Endodermal cell (in vitro differentiated cells): ENCODE measurements around the gene PNMA1. TPM values are rescaled to one million over a fixed set of nuclear protein-coding genes. Genes with fewer than 3 reads are reported as not detected.

Source experiments
- DNase-seq: peaks from one replicate; pipeline ENCODE4 v3.0.0-alpha.2; 2017
- H3K27ac ChIP-seq: 2 replicates; pipeline ENCODE4 v1.5.1; 2013; ENCODE audit warnings: mild to moderate bottlenecking, low read depth, low read length, moderate library complexity
- H3K27me3 ChIP-seq: 2 replicates; pipeline ENCODE4 v1.6.1; 2013; ENCODE audit warnings: mild to moderate bottlenecking, low read length, moderate library complexity; ENCODE audit not compliant: insufficient read depth, control insufficient read depth, poor library complexity, severe bottlenecking
- H3K36me3 ChIP-seq: 2 replicates; pipeline ENCODE4 v1.7.0; 2013; ENCODE audit warnings: mild to moderate bottlenecking, low read length, moderate library complexity; ENCODE audit not compliant: control insufficient read depth, insufficient read depth
- H3K4me1 ChIP-seq: one replicate; pipeline ENCODE4 v1.7.0; 2013; ENCODE audit warnings: low read length; ENCODE audit not compliant: control insufficient read depth, insufficient read depth
- H3K4me3 ChIP-seq: 2 replicates; pipeline ENCODE4 v1.5.1; 2013; ENCODE audit warnings: mild to moderate bottlenecking, low read length, moderate library complexity
- H3K9ac ChIP-seq: 2 replicates; pipeline ENCODE4 v1.6.1; 2013; ENCODE audit warnings: mild to moderate bottlenecking, low read length, moderate library complexity; ENCODE audit not compliant: poor library complexity, severe bottlenecking; ENCODE audit errors: extremely low read depth
- H3K9me3 ChIP-seq: 2 replicates; pipeline ENCODE4 v1.6.1; 2013; ENCODE audit warnings: mild to moderate bottlenecking, low read length, moderate library complexity; ENCODE audit not compliant: control insufficient read depth
- H3K27ac Mint-ChIP-seq: 2 replicates; pipeline ENCODE4 v1.8.0; 2020; ENCODE audit warnings: mixed read lengths
- H3K27me3 Mint-ChIP-seq: 2 replicates; pipeline ENCODE4 v1.8.0; 2021; ENCODE audit warnings: mild to moderate bottlenecking, mixed read lengths; ENCODE audit not compliant: insufficient read depth
- H3K36me3 Mint-ChIP-seq: 2 replicates; pipeline ENCODE4 v1.8.0; 2020; ENCODE audit warnings: low read depth, mixed read lengths
- H3K4me1 Mint-ChIP-seq: 2 replicates; pipeline ENCODE4 v1.8.0; 2020; ENCODE audit warnings: mixed read lengths
- H3K4me3 Mint-ChIP-seq: 2 replicates; pipeline ENCODE4 v1.8.0; 2020; ENCODE audit warnings: mild to moderate bottlenecking, moderate library complexity, mixed read lengths
- H3K9me3 Mint-ChIP-seq: 2 replicates; pipeline ENCODE4 v1.8.0; 2020; ENCODE audit warnings: mild to moderate bottlenecking, mixed read lengths
- WGBS, 2 experiments: methylation state at CpG; one replicate each; pipeline versions ENCODE4 v1.1.5 to v1.1.7; 2013; ENCODE audit warnings: missing lambda C conversion rate in 2 of 2, mixed read lengths in 1 of 2; ENCODE audit not compliant: insufficient coverage in 1 of 2, insufficient read length in 1 of 2; 5-methylcytosine and 5-hydroxymethylcytosine counted together
- microRNA-seq: library from miRNA; unstranded; fragments of <30 nt; microRNA quantifications from one replicate; pipeline ENCODE4 v1.2.0, GENCODE V29; 2020; ENCODE audit warnings: borderline microRNAs expressed
- total RNA-seq, 2 donors: library from RNA; stranded (reverse); fragmentation: NEBNext Ultra II Directional in 1 of 2; extraction: Animal tissue kit (Norgen Biotek cat#: 25700) in 1 of 2; gene quantifications; 2 replicates in 1 of 2; 3 replicates in 1 of 2; pipeline ENCODE4 v1.2.1, GENCODE V29; 2021
- TF ChIP-seq, protein P1 (sequence below): fragments of 200-600 bp; sonication (generic); conservative IDR thresholded peaks from 2 replicates; pipeline ENCODE4 v1.5.0; 2021; ENCODE audit warnings: antibody characterized with exemption, mild to moderate bottlenecking

PNMA1 gene
- total RNA-seq, 2 donors from 2014 or later, result 66.9 to 70.4 TPM

DNA sequence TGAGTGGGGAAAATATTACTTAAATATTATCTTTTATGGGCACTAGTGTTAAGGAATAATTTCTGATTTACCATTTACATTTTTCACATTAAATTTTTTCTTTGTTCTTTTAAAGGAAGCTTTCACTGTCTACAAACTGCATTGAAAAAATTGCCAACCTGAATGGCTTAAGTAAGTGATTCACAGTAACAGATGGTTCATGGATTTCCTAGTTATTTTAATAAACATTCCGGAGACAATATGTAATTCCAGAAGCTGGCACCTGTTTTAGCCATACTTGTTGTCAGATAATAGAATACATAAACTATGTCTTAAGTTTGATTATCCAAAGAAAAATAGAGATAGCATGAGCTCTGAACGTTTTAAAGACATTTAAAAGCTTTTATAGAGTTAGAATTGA is 52.3 kb downstream of the PNMA1 start:
- Histone ChIP-seq H3K27me3 (no peaks in the 10 kb centered on the region), H3K4me1 (no peaks in the 10 kb centered on the region), H3K9ac (no peak overlapping the region), H3K27ac (no peak overlapping the region), H3K36me3 (peaks cover 42% of the 10 kb centered on the region), H3K9me3 (peaks cover 14% of the 10 kb centered on the region), H3K4me3 (peak overlapping the region; percentile 27)
- H3K4me1 Mint-ChIP-seq, result peaks cover 11% of the 10 kb centered on the region
- TF ChIP-seq, protein P1, sequence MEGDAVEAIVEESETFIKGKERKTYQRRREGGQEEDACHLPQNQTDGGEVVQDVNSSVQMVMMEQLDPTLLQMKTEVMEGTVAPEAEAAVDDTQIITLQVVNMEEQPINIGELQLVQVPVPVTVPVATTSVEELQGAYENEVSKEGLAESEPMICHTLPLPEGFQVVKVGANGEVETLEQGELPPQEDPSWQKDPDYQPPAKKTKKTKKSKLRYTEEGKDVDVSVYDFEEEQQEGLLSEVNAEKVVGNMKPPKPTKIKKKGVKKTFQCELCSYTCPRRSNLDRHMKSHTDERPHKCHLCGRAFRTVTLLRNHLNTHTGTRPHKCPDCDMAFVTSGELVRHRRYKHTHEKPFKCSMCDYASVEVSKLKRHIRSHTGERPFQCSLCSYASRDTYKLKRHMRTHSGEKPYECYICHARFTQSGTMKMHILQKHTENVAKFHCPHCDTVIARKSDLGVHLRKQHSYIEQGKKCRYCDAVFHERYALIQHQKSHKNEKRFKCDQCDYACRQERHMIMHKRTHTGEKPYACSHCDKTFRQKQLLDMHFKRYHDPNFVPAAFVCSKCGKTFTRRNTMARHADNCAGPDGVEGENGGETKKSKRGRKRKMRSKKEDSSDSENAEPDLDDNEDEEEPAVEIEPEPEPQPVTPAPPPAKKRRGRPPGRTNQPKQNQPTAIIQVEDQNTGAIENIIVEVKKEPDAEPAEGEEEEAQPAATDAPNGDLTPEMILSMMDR, result no peak
- peaks cover 34% of the 10 kb centered on the region for H3K36me3 Mint-ChIP-seq
- peaks cover 5% of the 10 kb centered on the region for H3K9me3 Mint-ChIP-seq
- H3K4me3 Mint-ChIP-seq, result no peak overlapping the region
- DNase-seq, result no peak
- H3K27ac Mint-ChIP-seq, result no peak overlapping the region
- no peaks in the 10 kb centered on the region for H3K27me3 Mint-ChIP-seq
- WGBS, 2 experiments, result 95 to 100% methylated on average over 2 of the region's 2 CpGs

Small RNAs within 50 kb of the gene (microRNA-seq; reads per million reads assigned to microRNA genes)
- not detected for gene MIR4505

Other genes with a start within 250 kb of the PNMA1 start
- 10 to 100 TPM; 20.1 to 21.5 TPM for gene RIOX1, start 223.5 kb downstream of the PNMA1 start, total RNA-seq
- gene ACOT1, start 177.2 kb downstream of the PNMA1 start, total RNA-seq, result 1 to 10 TPM; 4.2 to 4.4 TPM
- gene HEATR4, start 155.4 kb downstream of the PNMA1 start, total RNA-seq, result 1 to 10 TPM in 1 of 2 donors, under 1 TPM in 1; 0.46 to 3.2 TPM
- 10 to 100 TPM in 1 of 2 donors, 1 to 10 TPM in 1; 5.0 to 12.3 TPM for gene ACOT2, start 145.2 kb downstream of the PNMA1 start, total RNA-seq
- 1 to 10 TPM in 1 of 2 donors, under 1 TPM in 1; 0.97 to 2.0 TPM for gene ACOT4, start 122.5 kb downstream of the PNMA1 start, total RNA-seq
- not detected for gene ACOT6, start 101.9 kb downstream of the PNMA1 start, total RNA-seq
- 10 to 100 TPM; 22.9 to 30.5 TPM for gene DNAL1, start 69.4 kb downstream of the PNMA1 start, total RNA-seq
- gene PTGR2, start 137.4 kb upstream of the PNMA1 start, total RNA-seq, result 10 to 100 TPM in 1 of 2 donors, 1 to 10 TPM in 1; 7.7 to 21.5 TPM
- 10 to 100 TPM; 34.2 to 40.7 TPM for gene ZNF410, start 172.5 kb upstream of the PNMA1 start, total RNA-seq
- gene FAM161B, start 235.7 kb upstream of the PNMA1 start, total RNA-seq, result 1 to 10 TPM in 1 of 2 donors, under 1 TPM in 1; 0.97 to 1.3 TPM
- gene COQ6, start 235.9 kb upstream of the PNMA1 start, total RNA-seq, result 10 to 100 TPM; 18.0 to 18.1 TPM